GM19397 (cell line): Measurements from ENCODE around the gene PCDHB9.
"Not testable (repeated sequence)": the region's sequence is repeated elsewhere in the genome, so short reads cannot be mapped to it uniquely, and the experiment has no call there.

Experiments used
- ATAC-seq: cut with Tn5 transposase; IDR thresholded peaks from one replicate; pipeline ENCODE4 v1.9.1; 2021; ENCODE audit warnings: mild to moderate bottlenecking, moderate library complexity; ENCODE audit not compliant: unreplicated experiment

The PCDHB9 gene

GRCh38 chr5:141184117-141184855 lies 2.7 kb upstream of the PCDHB9 start:
- not testable (repeated sequence) for ATAC-seq

DNA sequence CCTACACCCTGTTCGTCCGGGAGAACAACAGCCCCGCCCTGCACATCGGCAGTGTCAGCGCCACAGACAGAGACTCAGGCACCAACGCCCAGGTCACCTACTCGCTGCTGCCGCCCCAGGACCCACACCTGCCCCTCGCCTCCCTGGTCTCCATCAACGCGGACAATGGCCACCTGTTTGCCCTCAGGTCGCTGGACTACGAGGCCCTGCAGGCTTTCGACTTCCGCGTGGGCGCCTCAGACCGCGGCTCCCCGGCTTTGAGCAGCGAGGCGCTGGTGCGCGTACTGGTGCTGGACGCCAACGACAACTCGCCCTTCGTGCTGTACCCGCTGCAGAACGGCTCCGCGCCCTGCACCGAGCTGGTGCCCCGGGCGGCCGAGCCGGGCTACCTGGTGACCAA lies 1.7 kb downstream of the PCDHB9 start:
- ATAC-seq = not testable (repeated sequence)

DNA sequence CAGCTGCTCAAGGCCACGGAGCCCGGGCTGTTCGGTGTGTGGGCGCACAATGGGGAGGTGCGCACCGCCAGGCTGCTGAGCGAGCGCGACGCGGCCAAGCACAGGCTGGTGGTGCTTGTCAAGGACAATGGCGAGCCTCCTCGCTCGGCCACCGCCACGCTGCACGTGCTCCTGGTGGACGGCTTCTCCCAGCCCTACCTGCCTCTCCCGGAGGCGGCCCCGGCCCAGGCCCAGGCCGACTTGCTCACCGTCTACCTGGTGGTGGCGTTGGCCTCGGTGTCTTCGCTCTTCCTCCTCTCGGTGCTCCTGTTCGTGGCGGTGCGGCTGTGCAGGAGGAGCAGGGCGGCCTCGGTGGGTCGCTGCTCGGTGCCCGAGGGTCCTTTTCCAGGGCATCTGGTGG lies 2.2 kb downstream of the PCDHB9 start:
- ATAC-seq = not testable (repeated sequence)

- ATAC-seq = no peak
Observed at GRCh38 chr5:141192110-141192725, 5.3 kb downstream of the PCDHB9 start, which contains the start of gene PCDHB10. PCDHB10 (plus strand) TSS chr5:141192353; CDS start chr5:141192553, 200 bp downstream.

DNA sequence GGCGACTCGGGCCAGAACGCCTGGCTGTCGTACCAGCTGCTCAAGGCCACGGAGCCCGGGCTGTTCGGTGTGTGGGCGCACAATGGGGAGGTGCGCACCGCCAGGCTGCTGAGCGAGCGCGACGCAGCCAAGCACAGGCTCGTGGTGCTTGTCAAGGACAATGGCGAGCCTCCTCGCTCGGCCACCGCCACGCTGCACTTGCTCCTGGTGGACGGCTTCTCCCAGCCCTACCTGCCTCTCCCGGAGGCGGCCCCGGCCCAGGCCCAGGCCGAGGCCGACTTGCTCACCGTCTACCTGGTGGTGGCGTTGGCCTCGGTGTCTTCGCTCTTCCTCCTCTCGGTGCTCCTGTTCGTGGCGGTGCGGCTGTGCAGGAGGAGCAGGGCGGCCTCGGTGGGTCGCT lies 7.4 kb downstream of the PCDHB9 start:
- ATAC-seq = not testable (repeated sequence)

- ATAC-seq = no peak
Observed at GRCh38 chr5:141196363-141196762, 9.4 kb downstream of the PCDHB9 start.

DNA sequence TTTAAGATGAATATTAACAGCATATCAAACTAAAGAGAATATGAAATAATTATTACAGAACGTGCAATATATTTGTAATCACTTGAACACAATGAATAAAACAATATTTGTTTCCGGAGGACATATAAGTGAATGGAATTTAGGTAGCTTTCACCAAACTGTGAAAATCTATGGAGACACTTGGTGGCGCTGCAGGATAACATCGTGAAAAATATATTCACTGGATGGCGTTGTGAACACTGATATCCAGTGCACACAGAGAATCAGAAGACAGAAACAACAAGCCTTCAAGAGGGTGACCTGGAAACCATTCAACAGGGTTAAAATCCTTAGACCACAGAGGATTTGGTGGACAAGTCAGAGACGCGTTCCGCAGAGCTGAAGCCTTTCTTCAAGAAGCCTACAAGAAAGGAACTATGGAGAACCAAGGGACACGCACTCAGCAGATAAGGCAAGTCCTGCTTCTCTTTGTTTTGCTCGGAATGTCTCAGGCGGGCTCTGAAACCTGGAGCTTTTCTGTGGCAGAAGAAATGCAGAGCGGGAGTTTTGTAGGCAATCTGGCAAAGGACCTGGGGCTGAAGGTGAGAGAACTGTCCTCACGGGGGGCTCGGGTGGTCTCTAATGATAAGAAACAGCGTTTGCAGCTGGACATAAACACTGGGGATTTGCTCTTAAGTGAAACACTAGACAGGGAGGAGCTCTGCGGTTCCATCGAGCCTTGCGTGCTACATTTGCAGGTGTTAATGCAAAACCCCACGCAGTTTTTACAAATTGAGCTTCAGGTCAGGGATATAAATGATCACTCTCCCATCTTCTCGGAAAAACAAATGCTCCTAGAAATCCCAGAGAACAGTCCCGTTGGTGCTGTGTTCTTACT lies 12.6 kb downstream of the PCDHB9 start, which contains the start of gene PCDHB11:
TSS of gene PCDHB11 (plus strand) at position 269 of the 877 bp plus-strand sequence. CDS start at position 417, 148 bp downstream.
- ATAC-seq = no peak

- ATAC-seq = not testable (repeated sequence)
Observed at GRCh38 chr5:141201126-141201525, 14.2 kb downstream of the PCDHB9 start.

GRCh38 chr5:141201646-141202045 lies 14.7 kb downstream of the PCDHB9 start:
- not testable (repeated sequence) for ATAC-seq

DNA sequence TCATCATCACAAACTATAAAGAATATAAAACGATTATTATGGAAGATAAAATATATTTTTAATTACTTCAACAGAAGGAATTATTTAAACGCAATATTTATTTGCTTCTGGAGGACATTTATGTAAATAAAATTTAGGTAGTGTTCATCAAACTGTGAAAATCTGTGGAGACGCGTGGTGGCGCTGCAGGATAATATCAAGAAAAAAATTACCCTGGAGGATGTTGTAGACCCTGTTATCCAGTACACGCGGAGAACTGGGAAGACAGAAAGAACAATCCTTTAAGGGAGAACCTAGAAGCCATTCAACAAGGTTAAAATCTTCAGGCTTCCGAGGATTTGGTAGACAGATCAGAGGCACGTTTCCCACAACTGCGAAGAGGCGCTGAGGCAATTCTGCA lies 21.5 kb downstream of the PCDHB9 start, which contains the start of gene PCDHB12:
TSS of gene PCDHB12 (plus strand) at position 242 of the 400 bp plus-strand sequence. CDS start 189 bp downstream, outside the sequence.
- ATAC-seq = no peak

- ATAC-seq = not testable (repeated sequence)
Observed at GRCh38 chr5:141210281-141210680, 23.3 kb downstream of the PCDHB9 start.

DNA sequence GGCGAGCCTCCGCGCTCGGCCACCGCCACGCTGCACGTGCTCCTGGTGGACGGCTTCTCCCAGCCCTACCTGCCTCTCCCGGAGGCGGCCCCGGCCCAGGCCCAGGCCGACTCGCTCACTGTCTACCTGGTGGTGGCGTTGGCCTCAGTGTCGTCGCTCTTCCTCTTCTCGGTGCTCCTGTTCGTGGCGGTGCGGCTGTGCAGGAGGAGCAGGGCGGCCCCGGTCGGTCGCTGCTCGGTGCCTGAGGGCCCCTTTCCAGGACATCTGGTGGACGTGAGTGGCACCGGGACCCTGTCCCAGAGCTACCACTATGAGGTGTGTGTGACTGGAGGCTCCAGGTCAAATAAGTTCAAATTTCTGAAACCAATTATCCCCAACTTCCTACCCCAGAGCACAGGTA lies 23.9 kb downstream of the PCDHB9 start:
- not testable (repeated sequence) for ATAC-seq

GRCh38 chr5:141213656-141214339 lies 26.8 kb downstream of the PCDHB9 start, which contains the start of gene PCDHB13:
PCDHB13 (plus strand) TSS chr5:141213919; CDS start chr5:141214124, 205 bp downstream.
- ATAC-seq = not testable (repeated sequence)

DNA sequence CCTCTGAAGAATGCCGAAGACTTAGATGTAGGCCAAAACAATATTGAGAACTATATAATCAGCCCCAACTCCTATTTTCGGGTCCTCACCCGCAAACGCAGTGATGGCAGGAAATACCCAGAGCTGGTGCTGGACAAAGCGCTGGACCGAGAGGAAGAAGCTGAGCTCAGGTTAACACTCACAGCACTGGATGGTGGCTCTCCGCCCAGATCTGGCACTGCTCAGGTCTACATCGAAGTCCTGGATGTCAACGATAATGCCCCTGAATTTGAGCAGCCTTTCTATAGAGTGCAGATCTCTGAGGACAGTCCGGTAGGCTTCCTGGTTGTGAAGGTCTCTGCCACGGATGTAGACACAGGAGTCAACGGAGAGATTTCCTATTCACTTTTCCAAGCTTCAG lies 27.6 kb downstream of the PCDHB9 start:
- ATAC-seq = not testable (repeated sequence)

- ATAC-seq = not testable (repeated sequence)
Observed at GRCh38 chr5:141215504-141215903, 28.5 kb downstream of the PCDHB9 start.

- not testable (repeated sequence) for ATAC-seq
Observed at GRCh38 chr5:141216035-141216434, 29.1 kb downstream of the PCDHB9 start.

GRCh38 chr5:141223112-141223783 lies 36.3 kb downstream of the PCDHB9 start, which contains the start of gene PCDHB14:
PCDHB14 (plus strand) TSS chr5:141223343; CDS start chr5:141223506, 163 bp downstream.
- no peak for ATAC-seq

DNA sequence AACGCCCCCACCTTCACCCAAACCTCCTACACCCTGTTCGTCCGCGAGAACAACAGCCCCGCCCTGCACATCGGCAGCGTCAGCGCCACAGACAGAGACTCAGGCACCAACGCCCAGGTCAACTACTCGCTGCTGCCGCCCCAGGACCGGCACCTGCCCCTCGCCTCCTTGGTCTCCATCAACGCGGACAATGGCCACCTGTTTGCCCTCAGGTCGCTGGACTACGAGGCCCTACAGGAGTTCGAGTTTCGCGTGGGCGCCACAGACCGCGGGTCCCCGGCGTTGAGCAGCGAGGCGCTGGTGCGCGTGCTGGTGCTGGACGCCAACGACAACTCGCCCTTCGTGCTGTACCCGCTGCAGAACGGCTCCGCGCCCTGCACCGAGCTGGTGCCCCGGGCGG lies 37.9 kb downstream of the PCDHB9 start:
- not testable (repeated sequence) for ATAC-seq

DNA sequence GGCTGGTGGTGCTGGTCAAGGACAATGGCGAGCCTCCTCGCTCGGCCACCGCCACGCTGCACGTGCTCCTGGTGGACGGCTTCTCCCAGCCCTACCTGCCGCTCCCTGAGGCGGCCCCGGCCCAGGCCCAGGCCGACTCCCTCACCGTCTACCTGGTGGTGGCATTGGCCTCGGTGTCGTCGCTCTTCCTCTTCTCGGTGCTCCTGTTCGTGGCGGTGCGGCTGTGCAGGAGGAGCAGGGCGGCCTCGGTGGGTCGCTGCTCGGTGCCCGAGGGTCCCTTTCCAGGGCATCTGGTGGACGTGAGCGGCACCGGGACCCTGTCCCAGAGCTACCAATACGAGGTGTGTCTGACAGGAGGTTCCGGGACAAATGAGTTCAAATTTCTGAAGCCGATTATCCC lies 38.5 kb downstream of the PCDHB9 start:
- not testable (repeated sequence) for ATAC-seq
